H9 (cell line): Measurements from ENCODE around the gene NR5A1. TPM values are rescaled to one million over a fixed set of nuclear protein-coding genes. Genes with fewer than 3 reads are reported as not detected.

Experiments
- DNase-seq: peaks from one replicate; pipeline ENCODE4 v3.0.0-alpha.2; 2017
- H2AFZ ChIP-seq: one replicate; pipeline ENCODE4 v1.6.1; 2013; ENCODE audit warnings: mild to moderate bottlenecking, low read length, control low read depth, moderate library complexity
- H2AK5ac ChIP-seq: 2 replicates; pipeline ENCODE4 v1.6.1; 2013; ENCODE audit warnings: low read length, control low read depth, mixed read lengths; ENCODE audit not compliant: insufficient read length
- H2BK120ac ChIP-seq: one replicate; pipeline ENCODE4 v1.6.1; 2013; ENCODE audit warnings: low read depth, mild to moderate bottlenecking, low read length, control low read depth, inconsistent platforms; ENCODE audit not compliant: poor library complexity, severe bottlenecking
- H2BK12ac ChIP-seq: 2 replicates; pipeline ENCODE4 v1.6.1; 2013; ENCODE audit warnings: low read length, control low read depth, mixed read lengths, low read depth; ENCODE audit not compliant: insufficient read length
- H2BK15ac ChIP-seq: 2 replicates; pipeline ENCODE4 v1.6.1; 2013; ENCODE audit warnings: low read depth, low read length, control low read depth
- H2BK20ac ChIP-seq: one replicate; pipeline ENCODE4 v1.6.1; 2013; ENCODE audit warnings: low read depth, mild to moderate bottlenecking, low read length, control low read depth, inconsistent platforms; ENCODE audit not compliant: poor library complexity, severe bottlenecking
- H2BK5ac ChIP-seq: 2 replicates; pipeline ENCODE4 v1.6.1; 2013; ENCODE audit warnings: low read length, control low read depth, mixed read lengths; ENCODE audit not compliant: insufficient read length
- H3K14ac ChIP-seq: 2 replicates; pipeline ENCODE4 v1.6.1; 2013; ENCODE audit warnings: low read length, control low read depth; ENCODE audit not compliant: insufficient read depth
- H3K18ac ChIP-seq: 2 replicates; pipeline ENCODE4 v1.6.1; 2013; ENCODE audit warnings: low read depth, mild to moderate bottlenecking, mixed read lengths, low read length, control low read depth; ENCODE audit not compliant: insufficient read length
- H3K23ac ChIP-seq: 2 replicates; pipeline ENCODE4 v1.6.1; 2013; ENCODE audit warnings: low read length, control low read depth, mixed read lengths, low read depth; ENCODE audit not compliant: insufficient read length
- H3K23me2 ChIP-seq: 2 replicates; pipeline ENCODE4 v1.6.1; 2013; ENCODE audit warnings: low read depth, mild to moderate bottlenecking, mixed read lengths, low read length, control low read depth; ENCODE audit not compliant: insufficient read length, poor library complexity, severe bottlenecking
- H3K27ac ChIP-seq: 2 replicates; pipeline ENCODE4 v1.5.1; 2013; ENCODE audit warnings: low read length, control low read depth, mixed read lengths, low read depth; ENCODE audit not compliant: insufficient read length
- H3K27me3 ChIP-seq: 2 replicates; pipeline ENCODE4 v1.6.1; 2013; ENCODE audit warnings: low read length, control low read depth, inconsistent platforms; ENCODE audit not compliant: insufficient read depth
- H3K4ac ChIP-seq: 2 replicates; pipeline ENCODE4 v1.6.1; 2013; ENCODE audit warnings: low read depth, mild to moderate bottlenecking, control low read depth, inconsistent platforms, low read length, moderate library complexity
- H3K4me1 ChIP-seq: 2 replicates; pipeline ENCODE4 v1.6.1; 2013; ENCODE audit warnings: low read length, control low read depth, inconsistent platforms; ENCODE audit not compliant: insufficient read depth
- H3K4me2 ChIP-seq: 2 replicates; pipeline ENCODE4 v1.6.1; 2013; ENCODE audit warnings: low read length, control low read depth, mixed read lengths; ENCODE audit not compliant: insufficient read length, insufficient read depth
- H3K56ac ChIP-seq: 2 replicates; pipeline ENCODE4 v1.6.1; 2013; ENCODE audit warnings: low read depth, mild to moderate bottlenecking, mixed read lengths, low read length, control low read depth; ENCODE audit not compliant: insufficient read length
- H3K79me1 ChIP-seq: 2 replicates; pipeline ENCODE4 v1.6.1; 2013; ENCODE audit warnings: low read depth, mild to moderate bottlenecking, moderate library complexity, low read length, control low read depth, inconsistent platforms; ENCODE audit not compliant: insufficient read depth, poor library complexity, severe bottlenecking
- H3K79me2 ChIP-seq: 2 replicates; pipeline ENCODE4 v1.6.1; 2013; ENCODE audit warnings: low read length, control low read depth, inconsistent platforms; ENCODE audit not compliant: insufficient read depth
- H3K9ac ChIP-seq: 2 replicates; pipeline ENCODE4 v1.6.1; 2013; ENCODE audit warnings: low read length, control low read depth, mixed read lengths; ENCODE audit not compliant: insufficient read length; ENCODE audit errors: extremely low read depth
- H3K9me3 ChIP-seq: one replicate; pipeline ENCODE4 v1.6.1; 2013; ENCODE audit warnings: low read depth, low read length, inconsistent platforms; ENCODE audit not compliant: control insufficient read depth
- H3T11ph ChIP-seq: one replicate; pipeline ENCODE4 v1.6.1; 2013; ENCODE audit warnings: mild to moderate bottlenecking, low read length, control low read depth, inconsistent platforms
- H4K20me1 ChIP-seq: one replicate; pipeline ENCODE4 v1.6.1; 2013; ENCODE audit not compliant: control insufficient read depth, insufficient read length, insufficient read depth
- H4K5ac ChIP-seq: 2 replicates; pipeline ENCODE4 v1.6.1; 2013; ENCODE audit warnings: low read depth, mild to moderate bottlenecking, mixed read lengths, low read length, control low read depth; ENCODE audit not compliant: insufficient read length
- H4K8ac ChIP-seq: replicated peaks from 2 replicates; pipeline ENCODE4 v1.6.1; 2013; ENCODE audit warnings: low read length, control low read depth, mixed read lengths, low read depth; ENCODE audit not compliant: insufficient read length
- H4K91ac ChIP-seq: 2 replicates; pipeline ENCODE4 v1.6.1; 2013; ENCODE audit warnings: low read depth, mild to moderate bottlenecking, moderate library complexity, mixed read lengths, low read length, control low read depth; ENCODE audit not compliant: insufficient read length
- H3K27ac Mint-ChIP-seq, 3 experiments: 2 replicates in 2 of 3; 3 replicates in 1 of 3; pipeline ENCODE4 v1.8.0; 2020 to 2021; ENCODE audit warnings: mixed read lengths in 3 of 3, mild to moderate bottlenecking in 1 of 3, moderate library complexity in 1 of 3
- H3K27me3 Mint-ChIP-seq: 2 replicates; pipeline ENCODE4 v1.8.0; 2021; ENCODE audit warnings: low read depth, mild to moderate bottlenecking, moderate library complexity, mixed read lengths
- H3K36me3 Mint-ChIP-seq, 3 experiments: 2 replicates in 2 of 3; 3 replicates in 1 of 3; pipeline ENCODE4 v1.8.0; 2020 to 2021; ENCODE audit warnings: low read depth in 3 of 3, mixed read lengths in 3 of 3; ENCODE audit not compliant: insufficient read depth in 1 of 3
- H3K4me1 Mint-ChIP-seq, 2 experiments: 2 replicates each; pipeline ENCODE4 v1.8.0; 2020; ENCODE audit warnings: mixed read lengths in 2 of 2
- H3K4me3 Mint-ChIP-seq, 2 experiments: 2 replicates in 1 of 2; 3 replicates in 1 of 2; pipeline ENCODE4 v1.8.0; 2020 to 2021; ENCODE audit warnings: mild to moderate bottlenecking in 2 of 2, mixed read lengths in 2 of 2, moderate library complexity in 1 of 2
- H3K9me3 Mint-ChIP-seq, 2 experiments: 2 replicates in 1 of 2; 3 replicates in 1 of 2; pipeline ENCODE4 v1.8.0; 2020; ENCODE audit warnings: mild to moderate bottlenecking in 2 of 2, mixed read lengths in 2 of 2, moderate library complexity in 1 of 2
- WGBS: extraction: QIAGEN DNeasy Blood & Tissue Kit; methylation state at CpG from one replicate; pipeline ENCODE4 v1.1.7; 2013; ENCODE audit warnings: missing lambda C conversion rate, low lambda C conversion rate, mixed read lengths; ENCODE audit not compliant: insufficient read length; ENCODE audit errors: extremely low coverage; 5-methylcytosine and 5-hydroxymethylcytosine counted together
- total RNA-seq: library from RNA; stranded (reverse); gene quantifications from 2 replicates; pipeline ENCODE4 v1.2.1, GENCODE V29; 2021
- TF ChIP-seq, protein P1 (sequence below): fragments of 200-600 bp; sonication (generic); conservative IDR thresholded peaks from 3 replicates; pipeline ENCODE4 v1.8.0; 2021; ENCODE audit warnings: antibody characterized with exemption, mild to moderate bottlenecking

NR5A1 gene
- total RNA-seq, 1 experiment from 2014 or later: 0.37 TPM

DNA sequence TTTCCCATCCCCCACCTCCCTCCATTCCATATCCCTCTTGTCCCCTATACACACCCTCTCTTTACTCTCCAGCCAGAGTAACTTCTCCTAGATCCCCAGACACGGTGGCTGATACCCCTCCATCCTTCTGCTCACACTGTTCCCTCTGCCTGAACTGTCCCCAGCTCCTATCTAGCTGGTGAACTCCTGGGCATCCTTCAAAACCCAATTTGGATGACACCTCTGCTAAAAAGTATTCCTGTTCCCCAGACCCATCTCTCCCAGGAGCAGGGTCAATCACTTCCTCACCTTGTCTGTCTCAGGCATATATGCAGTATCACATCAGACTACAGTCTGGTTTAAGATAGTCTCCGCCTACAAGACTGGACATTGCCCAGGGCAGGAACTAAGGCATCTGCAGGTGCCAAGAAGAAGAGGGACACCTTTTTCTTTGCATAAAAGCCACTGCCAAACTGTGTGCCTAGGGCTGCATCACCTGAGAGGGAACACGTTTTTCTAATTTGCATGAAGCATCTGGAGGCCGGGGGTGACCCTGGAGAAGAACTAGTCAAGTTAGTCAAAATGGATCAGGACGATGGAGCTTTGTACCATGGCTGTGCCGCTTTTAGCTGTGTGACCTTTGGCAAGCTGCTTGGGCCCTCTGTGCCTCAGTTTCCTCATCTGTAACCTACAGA lies 27.1 kb downstream of the NR5A1 start:
- Histone ChIP-seq H2AFZ (no peak overlapping the region), H3K4me1 (no peaks in the 10 kb centered on the region), H2BK120ac (no peak overlapping the region), H3K79me1 (no peaks in the 10 kb centered on the region), H3K4me2 (no peak overlapping the region), H2AK5ac (no peak overlapping the region), H4K5ac (no peak overlapping the region), H4K91ac (no peak overlapping the region), H2BK12ac (no peak overlapping the region), H3K23ac (no peak overlapping the region), H3T11ph (no peak overlapping the region), H3K9me3 (no peaks in the 10 kb centered on the region), H3K9ac (no peak overlapping the region), H3K14ac (no peak overlapping the region), H2BK15ac (no peak overlapping the region), H4K8ac (no peak overlapping the region), H3K56ac (no peak overlapping the region), H3K23me2 (peaks cover 4% of the 10 kb centered on the region), H4K20me1 (peaks cover 3% of the 10 kb centered on the region), H2BK5ac (no peak overlapping the region), H3K4ac (no peak overlapping the region), H3K79me2 (no peaks in the 10 kb centered on the region), H2BK20ac (no peak overlapping the region), H3K18ac (no peak overlapping the region), H3K27ac (no peak overlapping the region), H3K27me3 (peaks cover 3% of the 10 kb centered on the region; the same call in 1 of the 2 replicates)
- Mint-ChIP-seq H3K4me3 (peak overlapping the region in 1 of 2 experiments; percentile 42; a peak in 1 of 5 replicates), H3K4me1 (peaks cover 17 to 45% of the 10 kb centered on the region in 2 experiments), H3K27ac (no peak overlapping the region), H3K27me3 (peaks cover 70% of the 10 kb centered on the region), H3K36me3 (no peaks in the 10 kb centered on the region; a peak in 1 of 7 replicates), H3K9me3 (peaks cover 2 to 4% of the 10 kb centered on the region in 2 experiments; a peak in 2 of 5 replicates)
- DNase-seq: no peak
- TF ChIP-seq, protein P1, sequence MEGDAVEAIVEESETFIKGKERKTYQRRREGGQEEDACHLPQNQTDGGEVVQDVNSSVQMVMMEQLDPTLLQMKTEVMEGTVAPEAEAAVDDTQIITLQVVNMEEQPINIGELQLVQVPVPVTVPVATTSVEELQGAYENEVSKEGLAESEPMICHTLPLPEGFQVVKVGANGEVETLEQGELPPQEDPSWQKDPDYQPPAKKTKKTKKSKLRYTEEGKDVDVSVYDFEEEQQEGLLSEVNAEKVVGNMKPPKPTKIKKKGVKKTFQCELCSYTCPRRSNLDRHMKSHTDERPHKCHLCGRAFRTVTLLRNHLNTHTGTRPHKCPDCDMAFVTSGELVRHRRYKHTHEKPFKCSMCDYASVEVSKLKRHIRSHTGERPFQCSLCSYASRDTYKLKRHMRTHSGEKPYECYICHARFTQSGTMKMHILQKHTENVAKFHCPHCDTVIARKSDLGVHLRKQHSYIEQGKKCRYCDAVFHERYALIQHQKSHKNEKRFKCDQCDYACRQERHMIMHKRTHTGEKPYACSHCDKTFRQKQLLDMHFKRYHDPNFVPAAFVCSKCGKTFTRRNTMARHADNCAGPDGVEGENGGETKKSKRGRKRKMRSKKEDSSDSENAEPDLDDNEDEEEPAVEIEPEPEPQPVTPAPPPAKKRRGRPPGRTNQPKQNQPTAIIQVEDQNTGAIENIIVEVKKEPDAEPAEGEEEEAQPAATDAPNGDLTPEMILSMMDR: no peak
- no CpG with 5 or more reads among the region's 6 CpGs for WGBS
